Tibial nerve (tissue), 4 donors: ENCODE results near the gene PSMD2. TPM values are rescaled to one million over a fixed set of nuclear protein-coding genes. Genes with fewer than 3 reads are reported as not detected.
A peak's percentile ranks its signal among the peaks of the same experiment; 100 is the strongest.

Experiments used
- DNase-seq, 2 donors: peaks; one replicate each; pipeline ENCODE4 v3.0.0-alpha.2; 2019; ENCODE audit warnings: low spot score in 2 of 2
- H3K27ac ChIP-seq, 4 donors: fragments of 200-600 bp; sonication (generic) in 3 of 4; one replicate each; pipeline ENCODE4 v1.5.1; 2017 to 2019; ENCODE audit warnings: mild to moderate bottlenecking in 1 of 4
- H3K27me3 ChIP-seq, 2 donors: fragments of 200-600 bp; sonication (generic) in 1 of 2; one replicate each; pipeline versions ENCODE4 v1.5.1 to v1.6.0; 2017 to 2019
- H3K36me3 ChIP-seq, 3 donors: fragments of 200-600 bp; sonication (generic); one replicate each; pipeline ENCODE4 v1.5.1; 2018 to 2019
- H3K4me1 ChIP-seq, 4 donors: fragments of 200-600 bp; sonication (generic) in 3 of 4; one replicate each; pipeline ENCODE4 v1.5.1; 2017 to 2019
- H3K4me3 ChIP-seq, 4 donors: fragments of 200-600 bp; sonication (generic) in 3 of 4; one replicate each; pipeline ENCODE4 v1.5.1; 2017 to 2019; ENCODE audit warnings: mild to moderate bottlenecking in 1 of 4, moderate library complexity in 1 of 4
- H3K9me3 ChIP-seq, 4 donors: fragments of 200-600 bp; sonication (generic) in 3 of 4; one replicate each; pipeline ENCODE4 v1.5.1; 2017 to 2019
- CTCF ChIP-seq, 5 experiments: fragments of 200-600 bp in 3 of 5; fragments of 450-650 bp in 2 of 5; sonication (generic) in 3 of 5; IDR thresholded peaks; one replicate each; pipeline ENCODE4 v1.5.1; 2016 to 2019; ENCODE audit warnings: antibody characterized with exemption in 5 of 5, mild to moderate bottlenecking in 3 of 5, moderate library complexity in 2 of 5
- EP300 ChIP-seq, 2 donors: sonication (generic); formaldehyde crosslinking; IDR thresholded peaks; one replicate each; pipeline ENCODE4 v1.6.1; 2017; ENCODE audit warnings: antibody characterized with exemption in 2 of 2, mild to moderate bottlenecking in 1 of 2
- POLR2A ChIP-seq, 2 donors: fragments of 450-650 bp; IDR thresholded peaks; one replicate each; pipeline ENCODE4 v1.6.1; 2017; ENCODE audit warnings: antibody characterized with exemption in 2 of 2, mild to moderate bottlenecking in 2 of 2, moderate library complexity in 2 of 2
- WGBS, 2 donors: methylation state at CpG; one replicate each; pipeline ENCODE4 v1.1.5; 2018; 5-methylcytosine and 5-hydroxymethylcytosine counted together
- total RNA-seq, 4 donors: library from RNA; depleted of rRNA; stranded (reverse); fragments of >200 nt; gene quantifications; one replicate each; pipeline ENCODE4 v1.1.0, GENCODE V29; 2016

Gene PSMD2
- 100 to 1,000 TPM; 122 to 226 (median 152) TPM for total RNA-seq

GRCh38 chr3:184298759-184299487, at the start of gene PSMD2:
Gene PSMD2 (plus strand): TSS chr3:184299241. CDS start chr3:184299267, 26 bp downstream.
- H3K27ac ChIP-seq: peak within 1 kb of the TSS; percentile 63 to 91 (median 84)

GRCh38 chr3:184249412-184250166, 49.5 kb upstream of the PSMD2 start, which contains the start of gene EEF1AKMT4:
Gene EEF1AKMT4 (plus strand): TSS chr3:184249672. CDS start chr3:184249695, 23 bp downstream.
- Histone ChIP-seq H3K36me3 (peaks cover 0 to 16% (median 0%) of the 10 kb centered on the region in 3 donors), H3K4me1 (peaks cover 0 to 26% (median 6%) of the 10 kb centered on the region in 4 donors), H3K9me3 (no peaks in the 10 kb centered on the region), H3K27ac (peak within 1 kb of the TSS; percentile 44 to 86 (median 82)), H3K27me3 (no peaks in the 10 kb centered on the region), H3K4me3 (peak within 1 kb of the TSS; percentile 64 to 76 (median 74))
- WGBS, 2 donors: 1% methylated on average over 27 to 39 of the region's 54 CpGs
- peak; percentile 89 to 92 for DNase-seq
- TF ChIP-seq POLR2A (IDR thresholded peaks at IDR 0.05) (no peak), EP300 (IDR thresholded peaks at IDR 0.05) (peak; percentile 21 to 71), CTCF (IDR thresholded peaks at IDR 0.05) (peak in 4 of 5 experiments; percentile 25 to 60 (median 46))

More at GRCh38 chr3:184298759-184299487, at the start of gene PSMD2:
- Histone ChIP-seq H3K36me3 (peaks cover 4 to 34% (median 21%) of the 10 kb centered on the region in 3 donors), H3K9me3 (no peaks in the 10 kb centered on the region), H3K4me1 (peaks cover 3 to 22% (median 10%) of the 10 kb centered on the region in 4 donors), H3K27me3 (no peaks in the 10 kb centered on the region), H3K4me3 (peak within 1 kb of the TSS; percentile 66 to 90 (median 86))
- 0 to 1% methylated on average over 60 to 67 of the region's 78 CpGs for WGBS, 2 donors
- peak; percentile 21 to 77 for TF ChIP-seq POLR2A (IDR thresholded peaks at IDR 0.05)
- peak; percentile 22 to 80 for TF ChIP-seq EP300 (IDR thresholded peaks at IDR 0.05)
- peak in 1 of 5 experiments; percentile 20 for TF ChIP-seq CTCF (IDR thresholded peaks at IDR 0.05)
- peak; percentile 92 to 94 for DNase-seq

GRCh38 chr3:184250167-184250828, 48.7 kb upstream of the PSMD2 start:
- H3K27ac ChIP-seq: peak overlapping the region in 3 of 4 donors; percentile 30 to 86 (median 84)
- 12 to 18% methylated on average over 15 to 20 of the region's 20 CpGs for WGBS, 2 donors
- TF ChIP-seq EP300 (IDR thresholded peaks at IDR 0.05) (no peak), CTCF (IDR thresholded peaks at IDR 0.05) (peak; percentile 64 to 92 (median 89))

GRCh38 chr3:184255291-184256039, 43.6 kb upstream of the PSMD2 start:
- H3K4me1 ChIP-seq: peaks cover 0 to 15% (median 6%) of the 10 kb centered on the region in 4 donors
- no peaks in the 10 kb centered on the region for H3K9me3 ChIP-seq
- H3K27me3 ChIP-seq: peaks cover 0 to 19% of the 10 kb centered on the region in 2 donors
- peaks cover 0 to 14% (median 0%) of the 10 kb centered on the region in 3 donors for H3K36me3 ChIP-seq
- no peak overlapping the region for H3K4me3 ChIP-seq
- whole genome bisulfite sequencing, 2 donors: 93 to 100% methylated on average over 3 of the region's 3 CpGs
- no peak for DNase-seq
- no peak overlapping the region for H3K27ac ChIP-seq
- TF ChIP-seq CTCF (IDR thresholded peaks at IDR 0.05): no peak
- no peak for TF ChIP-seq POLR2A (IDR thresholded peaks at IDR 0.05)
- no peak for TF ChIP-seq EP300 (IDR thresholded peaks at IDR 0.05)

More at GRCh38 chr3:184250167-184250828, 48.7 kb upstream of the PSMD2 start:
- H3K4me1 ChIP-seq: peaks cover 0 to 26% (median 6%) of the 10 kb centered on the region in 4 donors
- peak; percentile 83 to 93 for DNase-seq
- H3K27me3 ChIP-seq: no peaks in the 10 kb centered on the region
- peaks cover 0 to 8% (median 0%) of the 10 kb centered on the region in 3 donors for H3K36me3 ChIP-seq
- H3K9me3 ChIP-seq: no peaks in the 10 kb centered on the region
- peak overlapping the region; percentile 64 to 76 (median 74) for H3K4me3 ChIP-seq
